Right renal pelvis (tissue), 4 donors: ENCODE results near the gene ANXA9. TPM values are rescaled to one million over a fixed set of nuclear protein-coding genes. Genes with fewer than 3 reads are reported as not detected.

ENCODE experiments used
- DNase-seq, 4 donors: peaks; one replicate each; pipeline ENCODE4 v3.0.0-alpha.2; 2013; ENCODE audit warnings: low read depth in 4 of 4, low spot score in 3 of 4, missing footprints in 1 of 4
- polyA plus RNA-seq, 4 donors: library from polyadenylated mRNA; unstranded; fragments of 120-200 nt; gene quantifications; one replicate each; pipeline ENCODE4 v1.2.1, GENCODE V29; 2013; ENCODE audit not compliant: insufficient read length in 4 of 4

Gene ANXA9
- polyA plus RNA-seq, 4 donors = 12.6 to 20.2 (median 14.8) TPM

DNA sequence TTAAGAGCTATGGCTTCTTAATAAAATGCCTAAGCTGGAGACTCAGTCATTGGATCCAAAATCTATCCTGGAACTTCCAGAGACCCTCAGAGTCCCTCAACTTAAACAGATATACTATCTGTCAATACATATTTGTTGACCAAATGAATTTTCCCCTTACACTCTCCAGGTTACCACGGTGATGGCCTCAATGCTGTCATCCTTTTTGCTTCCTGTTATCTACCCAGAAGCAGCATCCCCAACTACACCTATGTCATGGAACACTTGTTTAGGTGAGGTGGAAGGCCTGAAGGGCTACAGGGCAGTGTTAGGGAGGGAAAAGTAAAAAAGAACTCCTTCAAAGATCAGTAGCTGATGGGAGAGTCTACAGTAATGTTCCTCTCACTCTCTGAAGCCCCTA, 61.1 kb downstream of the ANXA9 start:
- no peak for DNase-seq

Other genes starting within 250 kb of the ANXA9 start
- gene CTSS, start 216.5 kb upstream of the ANXA9 start, polyA plus RNA-seq = 10 to 100 TPM; 10.6 to 13.8 (median 11.6) TPM
- 10 to 100 TPM; 19.0 to 30.6 (median 25.3) TPM for gene CTSK, start 174.0 kb upstream of the ANXA9 start, polyA plus RNA-seq
- gene ARNT, start 105.7 kb upstream of the ANXA9 start, polyA plus RNA-seq = 10 to 100 TPM; 46.9 to 58.6 (median 56.8) TPM
- under 1 TPM in 2 of 4 donors, not detected in 2; 0.06 to 0.25 TPM for gene CTXND2, start 95.2 kb upstream of the ANXA9 start, polyA plus RNA-seq
- 10 to 100 TPM; 68.1 to 77.5 (median 70.1) TPM for gene SETDB1, start 55.9 kb upstream of the ANXA9 start, polyA plus RNA-seq
- gene CERS2, start 7.5 kb upstream of the ANXA9 start, polyA plus RNA-seq = 100 to 1,000 TPM; 293 to 325 (median 308) TPM
- 10 to 100 TPM; 38.7 to 47.0 (median 39.3) TPM for gene MINDY1, start 24.6 kb downstream of the ANXA9 start, polyA plus RNA-seq
- 10 to 100 TPM; 43.6 to 50.4 (median 48.6) TPM for gene PRUNE1, start 26.2 kb downstream of the ANXA9 start, polyA plus RNA-seq
- 1 to 10 TPM; 1.3 to 4.9 (median 2.0) TPM for gene BNIPL, start 54.3 kb downstream of the ANXA9 start, polyA plus RNA-seq
- 10 to 100 TPM; 11.9 to 13.7 (median 13.2) TPM for gene C1orf56, start 65.5 kb downstream of the ANXA9 start, polyA plus RNA-seq
- 10 to 100 TPM; 66.2 to 86.6 (median 71.3) TPM for gene CDC42SE1, start 77.3 kb downstream of the ANXA9 start, polyA plus RNA-seq
- gene MLLT11, start 78.1 kb downstream of the ANXA9 start, polyA plus RNA-seq = 10 to 100 TPM; 23.8 to 27.2 (median 26.0) TPM
- gene GABPB2, start 88.5 kb downstream of the ANXA9 start, polyA plus RNA-seq = 10 to 100 TPM in 3 of 4 donors, 1 to 10 TPM in 1; 9.1 to 12.0 (median 10.8) TPM
- gene SEMA6C, start 164.3 kb downstream of the ANXA9 start, polyA plus RNA-seq = 10 to 100 TPM; 24.1 to 28.9 (median 24.9) TPM
- 1 to 10 TPM; 1.2 to 1.7 (median 1.4) TPM for gene TNFAIP8L2, start 174.4 kb downstream of the ANXA9 start, polyA plus RNA-seq
- gene LYSMD1, start 183.6 kb downstream of the ANXA9 start, polyA plus RNA-seq = 10 to 100 TPM; 16.9 to 19.1 (median 17.2) TPM
- 10 to 100 TPM; 37.5 to 41.7 (median 38.9) TPM for gene SCNM1, start 183.9 kb downstream of the ANXA9 start, polyA plus RNA-seq
- gene TMOD4, start 193.7 kb downstream of the ANXA9 start, polyA plus RNA-seq = under 1 TPM; 0.73 to 0.96 (median 0.88) TPM
- 10 to 100 TPM; 63.7 to 74.7 (median 69.3) TPM for gene VPS72, start 207.9 kb downstream of the ANXA9 start, polyA plus RNA-seq
- gene PIP5K1A, start 216.3 kb downstream of the ANXA9 start, polyA plus RNA-seq = 10 to 100 TPM; 59.2 to 69.7 (median 63.1) TPM